Gastroesophageal sphincter (tissue), 4 donors: ENCODE data around the gene MMP26. TPM values are rescaled to one million over a fixed set of nuclear protein-coding genes. Genes with fewer than 3 reads are reported as not detected.

Experiments
- ATAC-seq: fragments of 150-250 bp; one replicate; pipeline ENCODE4 v1.9.1; 2016; ENCODE audit warnings: mild to moderate bottlenecking, moderate library complexity
- H3K27ac ChIP-seq, 4 donors: fragments of 200-600 bp; sonication (generic) in 3 of 4; 1 replicate in 3 of 4; 2 replicates in 1 of 4; pipeline ENCODE4 v1.5.1; 2016 to 2019
- H3K27me3 ChIP-seq: fragments of 200-600 bp; sonication (generic); one replicate; pipeline ENCODE4 v1.5.1; 2019
- H3K36me3 ChIP-seq, 2 donors: fragments of 200-600 bp; sonication (generic); one replicate each; pipeline ENCODE4 v1.5.1; 2019; ENCODE audit warnings: control low read depth in 1 of 2
- H3K4me1 ChIP-seq, 3 donors: fragments of 200-600 bp; sonication (generic); 1 replicate in 2 of 3; 2 replicates in 1 of 3; pipeline ENCODE4 v1.5.1; 2016 to 2019; ENCODE audit warnings: control low read depth in 2 of 3
- H3K4me3 ChIP-seq, 2 donors: fragments of 200-600 bp; sonication (generic); one replicate each; pipeline ENCODE4 v1.5.1; 2019; ENCODE audit warnings: mild to moderate bottlenecking in 1 of 2, moderate library complexity in 1 of 2
- H3K9me3 ChIP-seq, 3 donors: fragments of 200-600 bp; sonication (generic); one replicate each; pipeline ENCODE4 v1.5.1; 2017 to 2019; ENCODE audit warnings: control low read depth in 2 of 3
- CTCF ChIP-seq, 4 experiments: fragments of 200-600 bp in 2 of 4; fragments of 450-650 bp in 2 of 4; sonication (generic) in 1 of 4; IDR thresholded peaks; one replicate each; pipeline ENCODE4 v1.5.1; 2017 to 2019; ENCODE audit warnings: antibody characterized with exemption in 4 of 4, mild to moderate bottlenecking in 2 of 4, moderate library complexity in 2 of 4
- EP300 ChIP-seq: sonication (generic); formaldehyde crosslinking; IDR thresholded peaks from one replicate; pipeline ENCODE4 v1.6.1; 2017; ENCODE audit warnings: antibody characterized with exemption, mild to moderate bottlenecking
- POLR2A ChIP-seq, 2 donors: fragments of 450-650 bp; IDR thresholded peaks; one replicate each; pipeline ENCODE4 v1.6.1; 2017; ENCODE audit warnings: antibody characterized with exemption in 2 of 2, mild to moderate bottlenecking in 2 of 2, moderate library complexity in 1 of 2
- POLR2AphosphoS5 ChIP-seq: sonication (generic); formaldehyde crosslinking; IDR thresholded peaks from one replicate; pipeline ENCODE4 v1.6.1; 2017; ENCODE audit warnings: antibody characterized with exemption
- WGBS, 2 donors: methylation state at CpG; one replicate each; pipeline ENCODE4 v1.1.5; 2018; ENCODE audit warnings: low coverage in 1 of 2; 5-methylcytosine and 5-hydroxymethylcytosine counted together
- total RNA-seq, 4 donors: library from RNA; depleted of rRNA; stranded (reverse); fragments of >200 nt; gene quantifications; one replicate each; pipeline ENCODE4 v1.1.0, GENCODE V29; 2016

MMP26 gene
- total RNA-seq, 4 donors from 2014 or later, result not detected

GRCh38 chr11:4682623-4683419 is 21.8 kb upstream of the MMP26 start:
- H3K27ac ChIP-seq, result no peak overlapping the region
- no peak overlapping the region for H3K4me3 ChIP-seq
- no peak for TF ChIP-seq POLR2AphosphoS5
- no peak for TF ChIP-seq POLR2A (IDR thresholded peaks at IDR 0.05)
- no peak for TF ChIP-seq EP300
- TF ChIP-seq CTCF (IDR thresholded peaks at IDR 0.05), result no peak
- H3K4me1 ChIP-seq, result no peaks in the 10 kb centered on the region
- no peak for ATAC-seq
- 68 to 69% methylated on average over 2 of the region's 2 CpGs for WGBS, 2 donors
- H3K9me3 ChIP-seq, result no peaks in the 10 kb centered on the region
- H3K27me3 ChIP-seq, result no peaks in the 10 kb centered on the region
- H3K36me3 ChIP-seq, result no peaks in the 10 kb centered on the region

- Histone ChIP-seq H3K36me3 (no peaks in the 10 kb centered on the region), H3K27ac (no peak overlapping the region), H3K27me3 (no peaks in the 10 kb centered on the region), H3K4me3 (no peak overlapping the region), H3K9me3 (no peaks in the 10 kb centered on the region), H3K4me1 (no peaks in the 10 kb centered on the region)
- WGBS, 2 donors, result 72 to 78% methylated on average over 3 of the region's 3 CpGs
- TF ChIP-seq POLR2A (IDR thresholded peaks at IDR 0.05), result no peak
- no peak for TF ChIP-seq EP300
- TF ChIP-seq POLR2AphosphoS5, result no peak
- TF ChIP-seq CTCF (IDR thresholded peaks at IDR 0.05), result no peak
- no peak for ATAC-seq
Observed at GRCh38 chr11:4684631-4685285, 19.8 kb upstream of the MMP26 start.

GRCh38 chr11:4695442-4695841 is 9.1 kb upstream of the MMP26 start:
- Histone ChIP-seq H3K4me1 (peaks cover 0 to 9% (median 3%) of the 10 kb centered on the region in 3 donors), H3K4me3 (no peak overlapping the region), H3K9me3 (no peaks in the 10 kb centered on the region), H3K27ac (no peak overlapping the region), H3K36me3 (no peaks in the 10 kb centered on the region), H3K27me3 (no peaks in the 10 kb centered on the region)
- WGBS, 2 donors, result 0 to 9% methylated on average over 1 of the region's 1 CpG
- no peak for ATAC-seq
- TF ChIP-seq EP300 (no peak), POLR2A (IDR thresholded peaks at IDR 0.05) (no peak), CTCF (IDR thresholded peaks at IDR 0.05) (no peak), POLR2AphosphoS5 (no peak)

- H3K9me3 ChIP-seq, result no peaks in the 10 kb centered on the region
- H3K27ac ChIP-seq, result no peak within 1 kb of the TSS
- TF ChIP-seq POLR2A (IDR thresholded peaks at IDR 0.05) (no peak), POLR2AphosphoS5 (no peak), CTCF (IDR thresholded peaks at IDR 0.05) (no peak), EP300 (no peak)
- H3K27me3 ChIP-seq, result no peaks in the 10 kb centered on the region
- ATAC-seq, result peak; percentile 46
- H3K4me3 ChIP-seq, result no peak within 1 kb of the TSS
- WGBS, 2 donors, result 60 to 62% methylated on average over 3 of the region's 3 CpGs
- peaks cover 0 to 9% (median 3%) of the 10 kb centered on the region in 3 donors for H3K4me1 ChIP-seq
- no peaks in the 10 kb centered on the region for H3K36me3 ChIP-seq
Observed at GRCh38 chr11:4697585-4697984, 7.0 kb upstream of the MMP26 start, which contains the start of gene OR51E2. TSS of gene OR51E2 (minus strand) at chr11:4697853. CDS start at chr11:4682711, 15,142 bp downstream.
